ENCODE data around the gene GTF2F2.

The GTF2F2 gene

GRCh38 chr13:45219123-45219891 is 99.0 kb downstream of the GTF2F2 start:
- Histone ChIP-seq H2AFZ (ENCODE audit: low read depth, low read length) (no peak overlapping the region), H3K27me3 (ENCODE audit: low read depth, low read length) (no peaks in the 10 kb centered on the region), H3K9ac (ENCODE audit: low read length) (no peak overlapping the region), H4K20me1 (ENCODE audit: insufficient read depth, low read length) (no peaks in the 10 kb centered on the region), H3K27ac (ENCODE audit: low read length) (no peak overlapping the region), H3K4me1 (ENCODE audit: low read length) (no peaks in the 10 kb centered on the region), H3K79me2 (ENCODE audit: low read length) (no peaks in the 10 kb centered on the region), H3K4me3 (ENCODE audit: low read length) (no peak overlapping the region), H3K4me2 (ENCODE audit: low read length) (no peak overlapping the region), H3K9me3 (ENCODE audit: insufficient read depth, low read length) (no peaks in the 10 kb centered on the region), H3K36me3 (replicated peaks; ENCODE audit: low read depth, low read length) (no peaks in the 10 kb centered on the region)
- TF ChIP-seq, protein P1, sequence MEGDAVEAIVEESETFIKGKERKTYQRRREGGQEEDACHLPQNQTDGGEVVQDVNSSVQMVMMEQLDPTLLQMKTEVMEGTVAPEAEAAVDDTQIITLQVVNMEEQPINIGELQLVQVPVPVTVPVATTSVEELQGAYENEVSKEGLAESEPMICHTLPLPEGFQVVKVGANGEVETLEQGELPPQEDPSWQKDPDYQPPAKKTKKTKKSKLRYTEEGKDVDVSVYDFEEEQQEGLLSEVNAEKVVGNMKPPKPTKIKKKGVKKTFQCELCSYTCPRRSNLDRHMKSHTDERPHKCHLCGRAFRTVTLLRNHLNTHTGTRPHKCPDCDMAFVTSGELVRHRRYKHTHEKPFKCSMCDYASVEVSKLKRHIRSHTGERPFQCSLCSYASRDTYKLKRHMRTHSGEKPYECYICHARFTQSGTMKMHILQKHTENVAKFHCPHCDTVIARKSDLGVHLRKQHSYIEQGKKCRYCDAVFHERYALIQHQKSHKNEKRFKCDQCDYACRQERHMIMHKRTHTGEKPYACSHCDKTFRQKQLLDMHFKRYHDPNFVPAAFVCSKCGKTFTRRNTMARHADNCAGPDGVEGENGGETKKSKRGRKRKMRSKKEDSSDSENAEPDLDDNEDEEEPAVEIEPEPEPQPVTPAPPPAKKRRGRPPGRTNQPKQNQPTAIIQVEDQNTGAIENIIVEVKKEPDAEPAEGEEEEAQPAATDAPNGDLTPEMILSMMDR (IDR thresholded peaks at IDR 0.05; ENCODE audit: low read depth, low read length), result no peak
- TF ChIP-seq EZH2phosphoT487 (IDR thresholded peaks at IDR 0.05; ENCODE audit: low read depth), result no peak

DNA sequence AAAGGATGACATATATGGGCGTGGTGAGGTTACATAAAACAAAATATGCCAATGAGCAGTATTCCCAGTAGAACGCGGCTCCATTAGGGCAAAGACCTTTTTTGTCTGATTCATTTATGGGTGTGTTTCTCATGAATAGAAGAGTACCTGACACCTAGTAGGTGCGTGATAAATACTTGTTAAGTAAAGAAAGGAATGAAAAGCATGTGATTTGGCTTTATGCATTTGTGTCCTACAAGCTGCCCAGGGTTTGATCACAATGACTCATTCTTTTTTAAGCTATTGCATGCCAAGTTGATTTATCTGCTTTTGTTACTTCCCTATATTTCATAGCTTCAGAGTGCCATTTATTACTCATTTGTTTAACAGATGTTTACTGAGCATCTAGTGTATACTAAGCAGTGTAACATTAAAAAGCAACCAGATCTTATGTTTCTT is 99.6 kb downstream of the GTF2F2 start:
- Histone ChIP-seq H2AFZ (ENCODE audit: low read depth, low read length) (no peak overlapping the region), H4K20me1 (ENCODE audit: insufficient read depth, low read length) (no peaks in the 10 kb centered on the region), H3K4me2 (ENCODE audit: low read length) (no peak overlapping the region), H3K27me3 (ENCODE audit: low read depth, low read length) (no peaks in the 10 kb centered on the region), H3K9ac (ENCODE audit: low read length) (no peak overlapping the region), H3K4me3 (ENCODE audit: low read length) (no peak overlapping the region), H3K36me3 (replicated peaks; ENCODE audit: low read depth, low read length) (no peaks in the 10 kb centered on the region), H3K4me1 (ENCODE audit: low read length) (no peaks in the 10 kb centered on the region), H3K79me2 (ENCODE audit: low read length) (no peaks in the 10 kb centered on the region), H3K9me3 (ENCODE audit: insufficient read depth, low read length) (no peaks in the 10 kb centered on the region), H3K27ac (ENCODE audit: low read length) (no peak overlapping the region)
- no peak for TF ChIP-seq EZH2phosphoT487 (IDR thresholded peaks at IDR 0.05; ENCODE audit: low read depth)
- TF ChIP-seq, protein P1 (IDR thresholded peaks at IDR 0.05; ENCODE audit: low read depth, low read length), result no peak

GRCh38 chr13:45220403-45220802 is 100.1 kb downstream of the GTF2F2 start:
- H3K36me3 ChIP-seq (replicated peaks; ENCODE audit: low read depth, low read length), result no peaks in the 10 kb centered on the region
- no peak overlapping the region for H3K9ac ChIP-seq (ENCODE audit: low read length)
- no peaks in the 10 kb centered on the region for H3K27me3 ChIP-seq (ENCODE audit: low read depth, low read length)
- no peaks in the 10 kb centered on the region for H4K20me1 ChIP-seq (ENCODE audit: insufficient read depth, low read length)
- no peaks in the 10 kb centered on the region for H3K4me1 ChIP-seq (ENCODE audit: low read length)
- TF ChIP-seq EZH2phosphoT487 (IDR thresholded peaks at IDR 0.05; ENCODE audit: low read depth), result no peak
- TF ChIP-seq, protein P1 (IDR thresholded peaks at IDR 0.05; ENCODE audit: low read depth, low read length), result no peak
- no peak overlapping the region for H2AFZ ChIP-seq (ENCODE audit: low read depth, low read length)
- H3K9me3 ChIP-seq (ENCODE audit: insufficient read depth, low read length), result no peaks in the 10 kb centered on the region
- H3K4me3 ChIP-seq (ENCODE audit: low read length), result no peak overlapping the region
- H3K27ac ChIP-seq (ENCODE audit: low read length), result no peak overlapping the region
- no peaks in the 10 kb centered on the region for H3K79me2 ChIP-seq (ENCODE audit: low read length)
- no peak overlapping the region for H3K4me2 ChIP-seq (ENCODE audit: low read length)

DNA sequence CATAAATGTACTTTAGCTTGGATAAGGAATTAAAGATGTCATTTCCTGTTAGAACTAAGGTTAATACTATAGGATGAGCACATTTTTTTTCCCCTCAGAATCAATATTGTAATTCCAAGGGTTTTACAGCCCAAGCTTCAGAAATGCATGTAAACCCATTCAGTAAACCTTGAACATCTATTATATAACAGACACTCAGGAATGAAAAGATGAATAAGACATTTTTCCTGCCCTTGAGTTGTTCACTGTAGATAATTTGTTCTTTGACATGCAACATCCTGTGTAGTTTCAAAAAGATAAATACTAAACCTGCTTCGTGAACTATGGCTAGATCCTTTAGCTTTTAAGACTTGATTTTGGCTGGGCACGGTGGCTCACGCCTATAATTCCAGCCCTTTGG is 102.2 kb downstream of the GTF2F2 start:
- no peaks in the 10 kb centered on the region for H3K9me3 ChIP-seq (ENCODE audit: insufficient read depth, low read length)
- H3K27me3 ChIP-seq (ENCODE audit: low read depth, low read length), result no peaks in the 10 kb centered on the region
- H3K4me1 ChIP-seq (ENCODE audit: low read length), result no peaks in the 10 kb centered on the region
- H3K36me3 ChIP-seq (replicated peaks; ENCODE audit: low read depth, low read length), result no peaks in the 10 kb centered on the region
- TF ChIP-seq EZH2phosphoT487 (IDR thresholded peaks at IDR 0.05; ENCODE audit: low read depth), result no peak
- TF ChIP-seq, protein P1 (IDR thresholded peaks at IDR 0.05; ENCODE audit: low read depth, low read length), result no peak
- H3K4me3 ChIP-seq (ENCODE audit: low read length), result no peak overlapping the region
- no peak overlapping the region for H3K9ac ChIP-seq (ENCODE audit: low read length)
- no peak overlapping the region for H2AFZ ChIP-seq (ENCODE audit: low read depth, low read length)
- H3K79me2 ChIP-seq (ENCODE audit: low read length), result no peaks in the 10 kb centered on the region
- no peak overlapping the region for H3K27ac ChIP-seq (ENCODE audit: low read length)
- no peak overlapping the region for H3K4me2 ChIP-seq (ENCODE audit: low read length)
- no peaks in the 10 kb centered on the region for H4K20me1 ChIP-seq (ENCODE audit: insufficient read depth, low read length)
